Small intestine (tissue), 7 donors: ENCODE results near the gene TCL1B. TPM values are rescaled to one million over a fixed set of nuclear protein-coding genes. Genes with fewer than 3 reads are reported as not detected.
"Not testable (repeated sequence)": the region's sequence is repeated elsewhere in the genome, so short reads cannot be mapped to it uniquely, and the experiment has no call there.

Experiments used
- DNase-seq, 2 donors: peaks; one replicate each; pipeline versions ENCODE4 v3.0.0 to v3.0.0-alpha.2; 2013
- FAIRE-seq: peaks from 2 replicates; lab custom pipeline; 2012; peaks lifted over from hg19 to GRCh38; lab: Jason Lieb, UNC
- H3K27ac ChIP-seq, 3 donors: one replicate each; pipeline ENCODE4 v1.5.1; 2013; ENCODE audit warnings: low read length in 2 of 3, mild to moderate bottlenecking in 2 of 3, control low read depth in 1 of 3, inconsistent platforms in 1 of 3, low read depth in 1 of 3, moderate library complexity in 1 of 3
- H3K27me3 ChIP-seq, 3 donors: one replicate each; pipeline ENCODE4 v1.6.1; 2013; ENCODE audit warnings: low read length in 3 of 3, inconsistent platforms in 1 of 3; ENCODE audit not compliant: control insufficient read depth in 3 of 3, insufficient read depth in 3 of 3
- H3K36me3 ChIP-seq, 3 donors: one replicate each; pipeline ENCODE4 v1.6.1; 2013; ENCODE audit warnings: low read length in 3 of 3, inconsistent platforms in 1 of 3, low read depth in 1 of 3, mild to moderate bottlenecking in 1 of 3, moderate library complexity in 1 of 3; ENCODE audit not compliant: control insufficient read depth in 3 of 3, insufficient read depth in 2 of 3
- H3K4me1 ChIP-seq, 3 donors: one replicate each; pipeline ENCODE4 v1.6.1; 2013; ENCODE audit warnings: low read length in 2 of 3, inconsistent platforms in 1 of 3, low read depth in 1 of 3, mild to moderate bottlenecking in 1 of 3, moderate library complexity in 1 of 3; ENCODE audit not compliant: control insufficient read depth in 3 of 3, insufficient read depth in 2 of 3
- H3K4me3 ChIP-seq, 3 donors: one replicate each; pipeline ENCODE4 v1.5.1; 2013; ENCODE audit warnings: low read length in 3 of 3, control low read depth in 1 of 3, inconsistent platforms in 1 of 3, low read depth in 1 of 3, mild to moderate bottlenecking in 1 of 3, moderate library complexity in 1 of 3
- H3K9me3 ChIP-seq, 2 donors: one replicate each; pipeline ENCODE4 v1.6.1; 2013; ENCODE audit warnings: low read depth in 1 of 2, low read length in 1 of 2; ENCODE audit not compliant: control insufficient read depth in 2 of 2, insufficient read depth in 1 of 2
- WGBS, 3 donors: extraction: QIAGEN DNeasy Blood & Tissue Kit; methylation state at CpG; one replicate each; pipeline ENCODE4 v1.1.7; 2013; 5-methylcytosine and 5-hydroxymethylcytosine counted together
- polyA plus RNA-seq, 4 donors: library from polyadenylated mRNA; stranded (reverse) in 3 of 4; unstranded in 1 of 4; fragments of 200-250 nt in 3 of 4; fragments of 120-200 nt in 1 of 4; gene quantifications; one replicate each; pipeline versions ENCODE4 v1.2.1 to v1.2.3, GENCODE V29; 2013
- donor health status: healthy with polysubstance abuse.
- donor health status: control.
- donor health status: control.
- donor health status: Bipolar disorder and iron deficiency.
- donor health status: healthy.

TCL1B gene
- polyA plus RNA-seq, 4 donors: 0.06 TPM; not detected in 3

GRCh38 chr14:95712398-95712797 lies 26.2 kb downstream of the TCL1B start:
- Histone ChIP-seq H3K9me3 (no peaks in the 10 kb centered on the region), H3K4me1 (no peaks in the 10 kb centered on the region), H3K4me3 (no peak overlapping the region), H3K27me3 (peaks cover 0 to 22% (median 3%) of the 10 kb centered on the region in 3 donors), H3K36me3 (no peaks in the 10 kb centered on the region), H3K27ac (no peak overlapping the region)
- no peak for DNase-seq
- WGBS, 3 donors: 81 to 91% (median 88%) methylated on average over 9 of the region's 9 CpGs
- no peak for FAIRE-seq

GRCh38 chr14:95713596-95714371 lies 27.6 kb downstream of the TCL1B start, which contains the start of gene TCL1A:
Gene TCL1A, minus strand, starts transcription at chr14:95714125. Its CDS starts 59 bp downstream, at chr14:95714066.
- peaks cover 0 to 22% (median 3%) of the 10 kb centered on the region in 3 donors for H3K27me3 ChIP-seq
- H3K36me3 ChIP-seq: no peaks in the 10 kb centered on the region
- H3K4me3 ChIP-seq: no peak within 1 kb of the TSS
- FAIRE-seq (no peak), DNase-seq (no peak)
- no peak within 1 kb of the TSS for H3K27ac ChIP-seq
- no peaks in the 10 kb centered on the region for H3K9me3 ChIP-seq
- 42 to 67% (median 57%) methylated on average over 35 to 47 of the region's 47 CpGs for WGBS, 3 donors
- no peaks in the 10 kb centered on the region for H3K4me1 ChIP-seq

GRCh38 chr14:95722525-95723190 lies 36.4 kb downstream of the TCL1B start:
- WGBS, 3 donors: 63 to 80% (median 64%) methylated on average over 1 of the region's 1 CpG
- FAIRE-seq (no peak), DNase-seq (no peak)
- peaks cover 2 to 17% of the 10 kb centered on the region in 2 donors for H3K9me3 ChIP-seq
- H3K27ac ChIP-seq: no peak overlapping the region
- no peaks in the 10 kb centered on the region for H3K4me1 ChIP-seq
- H3K27me3 ChIP-seq: no peaks in the 10 kb centered on the region
- H3K36me3 ChIP-seq: no peaks in the 10 kb centered on the region
- H3K4me3 ChIP-seq: no peak overlapping the region

- 49 to 74% (median 55%) methylated on average over 5 of the region's 5 CpGs for WGBS, 3 donors
- no peak for DNase-seq
- H3K27me3 ChIP-seq: peaks cover 0 to 4% (median 0%) of the 10 kb centered on the region in 3 donors
- no peak overlapping the region for H3K4me3 ChIP-seq
- H3K27ac ChIP-seq: no peak overlapping the region
- no peaks in the 10 kb centered on the region for H3K4me1 ChIP-seq
- no peak for FAIRE-seq
- peaks cover 2 to 17% of the 10 kb centered on the region in 2 donors for H3K9me3 ChIP-seq
- no peaks in the 10 kb centered on the region for H3K36me3 ChIP-seq
These were observed 39.6 kb downstream of the TCL1B start for GRCh38 chr14:95725685-95726336.

- H3K4me1 ChIP-seq: no peaks in the 10 kb centered on the region
- no peaks in the 10 kb centered on the region for H3K36me3 ChIP-seq
- 48 to 78% (median 56%) methylated on average over 6 of the region's 6 CpGs for WGBS, 3 donors
- H3K27me3 ChIP-seq: peaks cover 0 to 4% (median 0%) of the 10 kb centered on the region in 3 donors
- H3K27ac ChIP-seq: no peak overlapping the region
- peaks cover 2 to 14% of the 10 kb centered on the region in 2 donors for H3K9me3 ChIP-seq
- no peak overlapping the region for H3K4me3 ChIP-seq
- FAIRE-seq (no peak), DNase-seq (no peak)
These were observed 41.0 kb downstream of the TCL1B start for GRCh38 chr14:95727056-95727700.

GRCh38 chr14:95729402-95730028 lies 43.3 kb downstream of the TCL1B start:
- WGBS, 3 donors: 66 to 78% (median 76%) methylated on average over 8 of the region's 8 CpGs
- not testable (repeated sequence) for FAIRE-seq

GRCh38 chr14:95730126-95730525 lies 43.9 kb downstream of the TCL1B start:
- Histone ChIP-seq H3K36me3 (no peaks in the 10 kb centered on the region), H3K9me3 (no peaks in the 10 kb centered on the region), H3K4me3 (no peak overlapping the region), H3K27ac (no peak overlapping the region), H3K27me3 (peaks cover 0 to 4% (median 0%) of the 10 kb centered on the region in 3 donors), H3K4me1 (no peaks in the 10 kb centered on the region)
- FAIRE-seq (no peak), DNase-seq (no peak)
- 77 to 85% (median 84%) methylated on average over 5 of the region's 5 CpGs for WGBS, 3 donors

More at GRCh38 chr14:95729402-95730028, 43.3 kb downstream of the TCL1B start:
- H3K27ac ChIP-seq, H3K27me3 ChIP-seq, H3K4me1 ChIP-seq, DNase-seq, H3K9me3 ChIP-seq, H3K4me3 ChIP-seq, H3K36me3 ChIP-seq: not testable (repeated sequence)
